ENCODE measurements around the gene VWA7.

The VWA7 gene

GRCh38 chr6:31778193-31778592 lies 1.1 kb upstream of the VWA7 start:
- H3K36me3 ChIP-seq (ENCODE audit: control insufficient read depth in 2 of 2, insufficient read depth in 2 of 2, low read length in 2 of 2) = peaks cover 17 to 35% of the 10 kb centered on the region in 2 donors
- H3K27ac ChIP-seq (ENCODE audit: low read depth in 2 of 2, low read length in 2 of 2) = no peak overlapping the region
- no peak overlapping the region for H3K4me3 ChIP-seq (ENCODE audit: low read length in 2 of 2)
- no peak overlapping the region for H3K9ac ChIP-seq (ENCODE audit: low read depth in 1 of 2, low read length in 2 of 2)
- H3K9me3 ChIP-seq (ENCODE audit: control insufficient read depth in 2 of 2, low read length in 2 of 2) = no peaks in the 10 kb centered on the region
- no peaks in the 10 kb centered on the region for H3K27me3 ChIP-seq (ENCODE audit: control insufficient read depth in 2 of 2, insufficient read depth in 2 of 2, low read length in 2 of 2)
- peaks cover 27% of the 10 kb centered on the region in 2 donors for H3K4me1 ChIP-seq (ENCODE audit: control insufficient read depth in 2 of 2, insufficient read depth in 2 of 2, low read length in 2 of 2)

GRCh38 chr6:31777667-31778050 lies 531 bp upstream of the VWA7 start:
- no peak overlapping the region for H3K4me3 ChIP-seq (ENCODE audit: low read length in 2 of 2)
- H3K36me3 ChIP-seq (ENCODE audit: control insufficient read depth in 2 of 2, insufficient read depth in 2 of 2, low read length in 2 of 2) = peaks cover 17 to 30% of the 10 kb centered on the region in 2 donors
- peak overlapping the region; percentile 74 to 81 for H3K27ac ChIP-seq (ENCODE audit: low read depth in 2 of 2, low read length in 2 of 2)
- H3K9me3 ChIP-seq (ENCODE audit: control insufficient read depth in 2 of 2, low read length in 2 of 2) = no peaks in the 10 kb centered on the region
- H3K27me3 ChIP-seq (ENCODE audit: control insufficient read depth in 2 of 2, insufficient read depth in 2 of 2, low read length in 2 of 2) = no peaks in the 10 kb centered on the region
- H3K9ac ChIP-seq (ENCODE audit: low read depth in 1 of 2, low read length in 2 of 2) = peak overlapping the region in 1 of 2 donors; percentile 56
- H3K4me1 ChIP-seq (ENCODE audit: control insufficient read depth in 2 of 2, insufficient read depth in 2 of 2, low read length in 2 of 2) = peaks cover 27 to 32% of the 10 kb centered on the region in 2 donors

GRCh38 chr6:31776485-31776988 lies 591 bp downstream of the VWA7 start:
- Histone ChIP-seq H3K4me3 (ENCODE audit: low read length in 2 of 2) (peak overlapping the region; percentile 52 to 54), H3K27ac (ENCODE audit: low read depth in 2 of 2, low read length in 2 of 2) (peak overlapping the region; percentile 74 to 81), H3K9ac (ENCODE audit: low read depth in 1 of 2, low read length in 2 of 2) (peak overlapping the region; percentile 56 to 77), H3K9me3 (ENCODE audit: control insufficient read depth in 2 of 2, low read length in 2 of 2) (no peaks in the 10 kb centered on the region), H3K4me1 (ENCODE audit: control insufficient read depth in 2 of 2, insufficient read depth in 2 of 2, low read length in 2 of 2) (peaks cover 27 to 32% of the 10 kb centered on the region in 2 donors), H3K36me3 (ENCODE audit: control insufficient read depth in 2 of 2, insufficient read depth in 2 of 2, low read length in 2 of 2) (peaks cover 14 to 19% of the 10 kb centered on the region in 2 donors), H3K27me3 (ENCODE audit: control insufficient read depth in 2 of 2, insufficient read depth in 2 of 2, low read length in 2 of 2) (no peaks in the 10 kb centered on the region)

DNA sequence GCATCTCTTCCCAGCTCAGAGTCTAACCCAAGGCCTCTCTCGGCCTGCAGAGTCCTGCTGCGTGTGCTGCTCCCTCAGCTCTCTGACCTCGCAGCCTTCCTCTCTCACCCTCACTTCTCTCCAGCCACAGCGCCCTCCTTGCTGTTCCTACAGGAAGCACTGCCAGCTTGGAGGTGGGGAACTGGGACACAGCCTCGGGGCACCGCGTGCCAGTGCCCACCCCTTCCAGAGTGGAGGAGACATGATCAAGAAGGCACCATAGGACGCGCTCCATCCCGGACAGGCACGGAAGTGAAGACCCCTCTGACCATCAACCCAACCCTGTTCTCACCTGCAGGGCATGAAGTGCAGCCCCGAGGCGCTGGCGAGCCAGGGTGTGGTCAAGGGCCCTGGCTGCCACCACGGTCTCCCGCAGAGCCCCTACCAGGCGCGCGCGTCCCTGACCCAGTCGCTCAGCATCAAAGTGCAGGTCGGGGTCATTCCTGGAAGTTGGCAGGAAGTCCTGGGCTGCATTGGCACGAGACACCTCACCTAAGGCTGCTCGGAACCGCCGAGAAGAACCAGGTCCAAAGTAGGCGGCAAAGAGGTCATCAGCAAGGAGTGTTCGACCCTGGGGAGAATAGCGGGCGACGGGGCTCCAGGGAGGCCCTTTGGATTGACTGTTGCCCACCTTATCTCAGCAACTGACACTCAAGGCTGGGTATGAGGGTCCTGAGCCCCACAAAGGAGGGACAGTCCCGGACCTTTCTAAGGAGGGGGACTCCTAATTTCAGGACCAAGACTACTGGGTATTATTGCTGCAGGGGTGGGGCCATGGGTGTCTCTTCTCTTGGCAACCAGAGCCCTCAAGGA lies 1.3 kb downstream of the VWA7 start:
- peaks cover 27 to 32% of the 10 kb centered on the region in 2 donors for H3K4me1 ChIP-seq (ENCODE audit: control insufficient read depth in 2 of 2, insufficient read depth in 2 of 2, low read length in 2 of 2)
- H3K9ac ChIP-seq (ENCODE audit: low read depth in 1 of 2, low read length in 2 of 2) = peak overlapping the region; percentile 32 to 77
- H3K36me3 ChIP-seq (ENCODE audit: control insufficient read depth in 2 of 2, insufficient read depth in 2 of 2, low read length in 2 of 2) = peaks cover 11 to 13% of the 10 kb centered on the region in 2 donors
- peak overlapping the region; percentile 74 to 85 for H3K27ac ChIP-seq (ENCODE audit: low read depth in 2 of 2, low read length in 2 of 2)
- H3K9me3 ChIP-seq (ENCODE audit: control insufficient read depth in 2 of 2, low read length in 2 of 2) = no peaks in the 10 kb centered on the region
- H3K4me3 ChIP-seq (ENCODE audit: low read length in 2 of 2) = no peak overlapping the region
- no peaks in the 10 kb centered on the region for H3K27me3 ChIP-seq (ENCODE audit: control insufficient read depth in 2 of 2, insufficient read depth in 2 of 2, low read length in 2 of 2)

DNA sequence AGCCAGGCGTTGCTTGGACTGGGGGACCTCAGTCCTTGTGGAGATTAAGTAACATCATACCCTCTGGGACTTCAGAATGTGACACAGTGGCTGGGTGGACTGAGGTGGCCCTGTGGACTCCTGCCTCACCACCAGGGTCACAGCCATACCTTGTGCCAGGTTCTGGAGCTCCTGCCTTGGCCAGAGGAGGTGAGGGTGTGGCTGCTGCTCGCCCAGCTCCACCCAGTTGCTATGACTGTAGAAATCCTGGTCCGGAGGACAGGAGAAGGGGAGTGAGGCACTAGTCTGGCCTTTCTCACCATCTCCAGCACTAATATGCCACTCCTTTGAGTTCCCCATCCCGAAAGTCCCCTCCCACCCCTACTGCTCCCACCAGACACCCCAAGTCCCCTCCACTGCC lies 1.9 kb downstream of the VWA7 start:
- no peaks in the 10 kb centered on the region for H3K27me3 ChIP-seq (ENCODE audit: control insufficient read depth in 2 of 2, insufficient read depth in 2 of 2, low read length in 2 of 2)
- H3K4me3 ChIP-seq (ENCODE audit: low read length in 2 of 2) = no peak overlapping the region
- H3K27ac ChIP-seq (ENCODE audit: low read depth in 2 of 2, low read length in 2 of 2) = peak overlapping the region; percentile 74 to 85
- H3K36me3 ChIP-seq (ENCODE audit: control insufficient read depth in 2 of 2, insufficient read depth in 2 of 2, low read length in 2 of 2) = peaks cover 5 to 6% of the 10 kb centered on the region in 2 donors
- H3K4me1 ChIP-seq (ENCODE audit: control insufficient read depth in 2 of 2, insufficient read depth in 2 of 2, low read length in 2 of 2) = peaks cover 27 to 32% of the 10 kb centered on the region in 2 donors
- no peaks in the 10 kb centered on the region for H3K9me3 ChIP-seq (ENCODE audit: control insufficient read depth in 2 of 2, low read length in 2 of 2)
- peak overlapping the region in 1 of 2 donors; percentile 66 for H3K9ac ChIP-seq (ENCODE audit: low read depth in 1 of 2, low read length in 2 of 2)

- H3K27me3 ChIP-seq (ENCODE audit: control insufficient read depth in 2 of 2, insufficient read depth in 2 of 2, low read length in 2 of 2) = no peaks in the 10 kb centered on the region
Measured at GRCh38 chr6:31771992-31772358, 5.2 kb downstream of the VWA7 start.

GRCh38 chr6:31770860-31771259 lies 6.3 kb downstream of the VWA7 start:
- Histone ChIP-seq H3K4me1 (ENCODE audit: control insufficient read depth in 2 of 2, insufficient read depth in 2 of 2, low read length in 2 of 2) (peaks cover 9 to 19% of the 10 kb centered on the region in 2 donors), H3K27me3 (ENCODE audit: control insufficient read depth in 2 of 2, insufficient read depth in 2 of 2, low read length in 2 of 2) (no peaks in the 10 kb centered on the region), H3K9me3 (ENCODE audit: control insufficient read depth in 2 of 2, low read length in 2 of 2) (no peaks in the 10 kb centered on the region), H3K36me3 (ENCODE audit: control insufficient read depth in 2 of 2, insufficient read depth in 2 of 2, low read length in 2 of 2) (no peaks in the 10 kb centered on the region), H3K9ac (ENCODE audit: low read depth in 1 of 2, low read length in 2 of 2) (no peak overlapping the region), H3K27ac (ENCODE audit: low read depth in 2 of 2, low read length in 2 of 2) (peak overlapping the region; percentile 60 to 70), H3K4me3 (ENCODE audit: low read length in 2 of 2) (no peak overlapping the region)

More at GRCh38 chr6:31771992-31772358, 5.2 kb downstream of the VWA7 start:
- Histone ChIP-seq H3K4me1 (ENCODE audit: control insufficient read depth in 2 of 2, insufficient read depth in 2 of 2, low read length in 2 of 2) (peaks cover 21 to 30% of the 10 kb centered on the region in 2 donors), H3K36me3 (ENCODE audit: control insufficient read depth in 2 of 2, insufficient read depth in 2 of 2, low read length in 2 of 2) (no peaks in the 10 kb centered on the region), H3K4me3 (ENCODE audit: low read length in 2 of 2) (no peak overlapping the region), H3K9me3 (ENCODE audit: control insufficient read depth in 2 of 2, low read length in 2 of 2) (no peaks in the 10 kb centered on the region), H3K9ac (ENCODE audit: low read depth in 1 of 2, low read length in 2 of 2) (no peak overlapping the region), H3K27ac (ENCODE audit: low read depth in 2 of 2, low read length in 2 of 2) (no peak overlapping the region)

DNA sequence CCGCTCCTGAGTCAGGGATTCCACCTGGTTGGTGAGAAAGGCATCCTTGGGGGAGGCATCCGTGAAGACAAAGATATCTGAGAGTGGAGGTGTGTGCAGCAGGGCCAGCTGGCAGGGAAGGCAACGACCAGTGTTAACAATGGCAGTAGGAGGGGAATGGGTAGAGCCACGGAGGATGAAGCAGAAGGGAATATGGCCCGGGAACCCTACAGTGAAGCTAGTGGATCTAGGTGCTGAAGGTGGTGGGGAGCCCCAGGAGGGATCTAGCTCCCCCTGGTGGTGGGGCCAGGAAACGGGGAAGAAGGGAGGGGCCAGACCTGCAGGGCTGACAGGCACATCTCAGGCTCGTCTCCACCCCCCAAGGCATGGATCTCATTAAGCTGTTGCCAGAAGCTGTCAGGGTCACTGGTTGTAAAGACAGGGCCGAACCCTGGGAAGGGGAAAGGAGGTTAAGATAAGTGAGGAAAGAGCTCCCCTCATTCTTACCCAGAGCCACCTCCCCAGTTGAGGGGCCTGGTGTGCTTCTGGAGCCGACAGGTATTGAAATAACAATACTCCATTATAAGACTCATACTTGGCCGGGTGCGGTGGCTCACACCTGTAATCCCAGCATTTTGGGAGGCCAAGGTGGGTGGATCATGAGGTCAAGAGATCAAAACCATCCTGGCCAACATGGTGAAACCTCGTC lies 7.3 kb downstream of the VWA7 start:
- H3K27ac ChIP-seq (ENCODE audit: low read depth in 2 of 2, low read length in 2 of 2) = peak overlapping the region; percentile 65 to 72
- H3K4me3 ChIP-seq (ENCODE audit: low read length in 2 of 2) = peak overlapping the region in 1 of 2 donors; percentile 3
- H3K9ac ChIP-seq (ENCODE audit: low read depth in 1 of 2, low read length in 2 of 2) = peak overlapping the region in 1 of 2 donors; percentile 46
- H3K36me3 ChIP-seq (ENCODE audit: control insufficient read depth in 2 of 2, insufficient read depth in 2 of 2, low read length in 2 of 2) = no peaks in the 10 kb centered on the region
- H3K9me3 ChIP-seq (ENCODE audit: control insufficient read depth in 2 of 2, low read length in 2 of 2) = no peaks in the 10 kb centered on the region
- no peaks in the 10 kb centered on the region for H3K27me3 ChIP-seq (ENCODE audit: control insufficient read depth in 2 of 2, insufficient read depth in 2 of 2, low read length in 2 of 2)
- peaks cover 0 to 10% of the 10 kb centered on the region in 2 donors for H3K4me1 ChIP-seq (ENCODE audit: control insufficient read depth in 2 of 2, insufficient read depth in 2 of 2, low read length in 2 of 2)

GRCh38 chr6:31768363-31769257 lies 8.5 kb downstream of the VWA7 start:
- Histone ChIP-seq H3K4me1 (ENCODE audit: control insufficient read depth in 2 of 2, insufficient read depth in 2 of 2, low read length in 2 of 2) (peaks cover 0 to 9% of the 10 kb centered on the region in 2 donors), H3K9me3 (ENCODE audit: control insufficient read depth in 2 of 2, low read length in 2 of 2) (no peaks in the 10 kb centered on the region), H3K9ac (ENCODE audit: low read depth in 1 of 2, low read length in 2 of 2) (no peak overlapping the region), H3K36me3 (ENCODE audit: control insufficient read depth in 2 of 2, insufficient read depth in 2 of 2, low read length in 2 of 2) (no peaks in the 10 kb centered on the region), H3K4me3 (ENCODE audit: low read length in 2 of 2) (no peak overlapping the region), H3K27me3 (ENCODE audit: control insufficient read depth in 2 of 2, insufficient read depth in 2 of 2, low read length in 2 of 2) (no peaks in the 10 kb centered on the region), H3K27ac (ENCODE audit: low read depth in 2 of 2, low read length in 2 of 2) (no peak overlapping the region)
